Parathyroid adenoma (tissue), 2 donors: ENCODE measurements around the gene AGFG1.
"Not testable (repeated sequence)": the region's sequence is repeated elsewhere in the genome, so short reads cannot be mapped to it uniquely, and the experiment has no call there.

Experiments
- H2AFZ ChIP-seq: fragments of 300-600 bp; sonication (generic); one replicate; pipeline ENCODE4 v1.7.0; 2017; ENCODE audit warnings: antibody characterized with exemption, mild to moderate bottlenecking
- H3K27ac ChIP-seq: fragments of 300-600 bp; sonication (generic); one replicate; pipeline ENCODE4 v1.7.0; 2017
- H3K27me3 ChIP-seq: fragments of 300-600 bp; sonication (generic); one replicate; pipeline ENCODE4 v1.7.0; 2017; ENCODE audit warnings: low read length; ENCODE audit not compliant: control insufficient read depth, insufficient read depth
- H3K36me3 ChIP-seq: fragments of 300-600 bp; sonication (generic); one replicate; pipeline ENCODE4 v1.7.0; 2017; ENCODE audit warnings: low read length; ENCODE audit not compliant: control insufficient read depth, insufficient read depth
- H3K4me1 ChIP-seq: fragments of 300-600 bp; sonication (generic); one replicate; pipeline ENCODE4 v1.7.0; 2017; ENCODE audit warnings: control low read depth
- H3K4me2 ChIP-seq: fragments of 300-600 bp; sonication (generic); one replicate; pipeline ENCODE4 v1.7.0; 2017; ENCODE audit warnings: low read length
- H3K4me3 ChIP-seq: fragments of 300-600 bp; sonication (generic); one replicate; pipeline ENCODE4 v1.7.0; 2017; ENCODE audit warnings: low read depth, low read length
- H3K79me2 ChIP-seq: fragments of 300-600 bp; sonication (generic); one replicate; pipeline ENCODE4 v1.7.0; 2017; ENCODE audit warnings: control low read depth
- H3K9ac ChIP-seq: fragments of 300-600 bp; sonication (generic); one replicate; pipeline ENCODE4 v1.7.0; 2017; ENCODE audit warnings: mild to moderate bottlenecking
- H3K9me3 ChIP-seq: fragments of 300-600 bp; sonication (generic); one replicate; pipeline ENCODE4 v1.7.0; 2017; ENCODE audit warnings: low read length; ENCODE audit not compliant: control insufficient read depth
- TF ChIP-seq, protein P1 (sequence below): fragments of 300-600 bp; sonication (generic); IDR thresholded peaks from one replicate; pipeline ENCODE4 v1.7.0; 2017; ENCODE audit warnings: antibody characterized with exemption, mild to moderate bottlenecking
- donor health status: primary hyperparathyroidism.

Gene AGFG1

DNA sequence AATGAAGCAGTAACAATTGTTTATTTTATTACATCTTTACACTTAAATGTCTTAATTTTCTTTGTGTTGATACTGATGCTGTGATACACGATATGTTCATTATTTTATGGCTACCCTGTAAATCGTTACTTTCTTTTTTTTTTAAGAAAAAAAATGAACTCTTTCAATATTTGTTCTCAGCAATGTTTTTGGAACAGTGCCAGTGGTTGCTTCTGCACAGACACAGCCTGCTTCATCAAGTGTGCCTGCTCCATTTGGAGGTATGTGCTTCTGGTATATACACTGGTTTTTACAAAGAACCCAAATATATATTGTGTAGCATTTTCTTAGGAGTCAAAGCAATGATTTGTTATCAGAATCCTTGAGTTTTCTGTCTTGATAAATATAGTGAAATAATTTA lies 64.5 kb downstream of the AGFG1 start:
- no peak overlapping the region for H3K4me2 ChIP-seq
- H3K9ac ChIP-seq = no peak overlapping the region
- TF ChIP-seq, protein P1, sequence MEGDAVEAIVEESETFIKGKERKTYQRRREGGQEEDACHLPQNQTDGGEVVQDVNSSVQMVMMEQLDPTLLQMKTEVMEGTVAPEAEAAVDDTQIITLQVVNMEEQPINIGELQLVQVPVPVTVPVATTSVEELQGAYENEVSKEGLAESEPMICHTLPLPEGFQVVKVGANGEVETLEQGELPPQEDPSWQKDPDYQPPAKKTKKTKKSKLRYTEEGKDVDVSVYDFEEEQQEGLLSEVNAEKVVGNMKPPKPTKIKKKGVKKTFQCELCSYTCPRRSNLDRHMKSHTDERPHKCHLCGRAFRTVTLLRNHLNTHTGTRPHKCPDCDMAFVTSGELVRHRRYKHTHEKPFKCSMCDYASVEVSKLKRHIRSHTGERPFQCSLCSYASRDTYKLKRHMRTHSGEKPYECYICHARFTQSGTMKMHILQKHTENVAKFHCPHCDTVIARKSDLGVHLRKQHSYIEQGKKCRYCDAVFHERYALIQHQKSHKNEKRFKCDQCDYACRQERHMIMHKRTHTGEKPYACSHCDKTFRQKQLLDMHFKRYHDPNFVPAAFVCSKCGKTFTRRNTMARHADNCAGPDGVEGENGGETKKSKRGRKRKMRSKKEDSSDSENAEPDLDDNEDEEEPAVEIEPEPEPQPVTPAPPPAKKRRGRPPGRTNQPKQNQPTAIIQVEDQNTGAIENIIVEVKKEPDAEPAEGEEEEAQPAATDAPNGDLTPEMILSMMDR = no peak
- no peaks in the 10 kb centered on the region for H3K9me3 ChIP-seq
- H3K4me3 ChIP-seq = no peak overlapping the region
- no peak overlapping the region for H3K27ac ChIP-seq
- peaks cover 17% of the 10 kb centered on the region for H3K79me2 ChIP-seq
- H2AFZ ChIP-seq = no peak overlapping the region
- H3K27me3 ChIP-seq = no peaks in the 10 kb centered on the region
- no peaks in the 10 kb centered on the region for H3K36me3 ChIP-seq
- H3K4me1 ChIP-seq = no peaks in the 10 kb centered on the region

DNA sequence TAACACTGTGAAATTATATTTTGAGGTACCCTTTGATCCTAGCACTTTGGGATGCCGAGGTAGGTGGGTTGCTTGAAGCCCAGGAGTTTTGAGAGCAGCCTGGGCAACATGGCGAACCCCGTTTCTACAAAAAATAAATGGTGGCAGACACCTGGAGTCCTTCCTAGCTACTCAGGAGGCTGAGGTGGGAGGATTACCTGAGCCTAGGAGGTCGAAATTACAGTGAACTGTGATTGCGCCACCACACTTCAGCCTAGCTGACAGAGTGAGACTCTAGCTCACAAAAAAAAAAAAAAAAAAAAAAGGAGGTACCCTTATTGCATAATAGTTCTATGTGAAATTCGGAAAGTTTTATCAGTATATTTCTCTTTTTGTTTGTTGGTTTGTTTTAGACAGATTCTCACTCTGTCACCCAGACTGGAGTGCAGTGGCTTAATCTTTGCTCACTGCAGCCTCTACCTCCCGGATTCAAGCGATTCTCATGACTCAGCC lies 67.6 kb downstream of the AGFG1 start:
- Histone ChIP-seq H3K27me3 (no peaks in the 10 kb centered on the region), H3K9me3 (no peaks in the 10 kb centered on the region), H3K4me1 (no peaks in the 10 kb centered on the region), H3K4me2 (no peak overlapping the region), H3K4me3 (no peak overlapping the region), H3K36me3 (no peaks in the 10 kb centered on the region), H3K9ac (no peak overlapping the region), H3K79me2 (peaks cover 26% of the 10 kb centered on the region), H3K27ac (no peak overlapping the region), H2AFZ (no peak overlapping the region)
- TF ChIP-seq, protein P1 = no peak

DNA sequence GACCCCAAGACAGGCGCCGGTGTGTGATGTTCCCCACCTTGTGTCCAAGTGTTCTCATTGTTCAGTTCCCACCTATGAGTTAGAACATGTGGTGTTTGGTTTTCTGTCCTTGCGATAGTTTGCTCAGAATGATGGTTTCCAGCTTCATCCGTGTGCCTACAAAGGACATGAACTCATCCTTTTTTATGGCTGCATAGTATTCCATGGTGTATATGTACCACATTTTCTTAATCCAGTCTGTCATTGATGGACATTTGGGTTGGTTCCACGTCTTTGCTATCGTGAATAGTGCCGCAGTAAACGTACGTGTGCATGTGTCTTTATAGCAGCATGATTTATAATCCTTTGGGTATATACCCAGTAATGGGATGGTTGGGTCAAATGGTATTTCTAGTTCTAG lies 68.4 kb downstream of the AGFG1 start:
- H3K27ac ChIP-seq, H3K4me2 ChIP-seq, H3K4me3 ChIP-seq, H3K9ac ChIP-seq, H2AFZ ChIP-seq, H3K4me1 ChIP-seq, H3K36me3 ChIP-seq, H3K9me3 ChIP-seq, H3K27me3 ChIP-seq: not testable (repeated sequence)
- H3K79me2 ChIP-seq = peaks cover 29% of the 10 kb centered on the region

DNA sequence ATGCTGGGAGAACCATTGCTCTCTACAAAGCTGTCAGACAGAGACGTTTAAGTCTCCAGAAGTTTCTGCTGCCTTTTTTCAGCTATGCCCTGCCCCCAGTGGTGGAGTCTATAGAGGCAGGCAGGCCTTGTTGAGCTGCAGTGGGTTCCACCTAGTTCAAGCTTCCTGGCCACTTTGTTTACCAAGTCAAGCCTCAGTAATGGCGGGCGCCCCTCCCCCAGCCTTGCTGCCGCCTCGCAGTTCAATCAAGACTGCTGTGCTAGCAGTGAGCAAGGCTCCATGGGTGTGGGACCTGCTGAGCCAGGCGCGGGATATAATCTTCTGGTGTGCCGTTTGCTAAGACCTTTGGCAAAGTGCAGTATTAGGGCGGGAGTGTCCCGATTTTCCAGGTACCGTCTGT lies 74.0 kb downstream of the AGFG1 start:
- Histone ChIP-seq H3K27me3 (no peaks in the 10 kb centered on the region), H2AFZ (no peak overlapping the region), H3K4me1 (no peaks in the 10 kb centered on the region), H3K79me2 (peaks cover 19% of the 10 kb centered on the region), H3K4me3 (no peak overlapping the region), H3K36me3 (no peaks in the 10 kb centered on the region), H3K9me3 (no peaks in the 10 kb centered on the region), H3K9ac (no peak overlapping the region), H3K27ac (no peak overlapping the region), H3K4me2 (no peak overlapping the region)
- TF ChIP-seq, protein P1 = no peak

DNA sequence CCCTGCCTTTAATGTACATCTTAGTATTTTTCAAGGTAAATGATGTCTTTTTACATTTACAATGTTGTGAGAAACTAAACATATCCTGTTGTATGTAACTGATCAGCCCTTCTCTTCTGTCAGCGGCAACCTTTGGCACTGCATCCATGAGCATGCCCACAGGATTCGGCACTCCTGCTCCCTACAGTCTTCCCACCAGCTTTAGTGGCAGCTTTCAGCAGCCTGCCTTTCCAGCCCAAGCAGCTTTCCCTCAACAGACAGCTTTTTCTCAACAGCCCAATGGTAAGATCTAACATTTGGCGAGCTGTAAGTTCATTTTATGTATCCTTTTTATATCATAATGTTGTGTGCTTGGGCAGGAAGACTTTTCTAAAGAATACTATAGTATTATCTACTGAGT lies 79.9 kb downstream of the AGFG1 start:
- no peaks in the 10 kb centered on the region for H3K36me3 ChIP-seq
- H3K4me1 ChIP-seq = no peaks in the 10 kb centered on the region
- H2AFZ ChIP-seq = no peak overlapping the region
- H3K79me2 ChIP-seq = peaks cover 4% of the 10 kb centered on the region
- no peak overlapping the region for H3K4me3 ChIP-seq
- H3K27me3 ChIP-seq = no peaks in the 10 kb centered on the region
- no peak overlapping the region for H3K27ac ChIP-seq
- TF ChIP-seq, protein P1 = no peak
- no peak overlapping the region for H3K4me2 ChIP-seq
- H3K9me3 ChIP-seq = no peaks in the 10 kb centered on the region
- H3K9ac ChIP-seq = no peak overlapping the region
